Tibial artery (tissue), 4 donors: ENCODE results near the gene CYP51A1.
"Not testable (repeated sequence)": the region's sequence is repeated elsewhere in the genome, so short reads cannot be mapped to it uniquely, and the experiment has no call there.

Source experiments
- DNase-seq, 2 donors: peaks; one replicate each; pipeline ENCODE4 v3.0.0-alpha.2; 2019
- H3K27ac ChIP-seq, 2 donors: fragments of 200-600 bp; sonication (generic) in 1 of 2; 1 replicate in 1 of 2; 2 replicates in 1 of 2; pipeline ENCODE4 v1.5.1; 2018 to 2019; ENCODE audit warnings: mild to moderate bottlenecking in 1 of 2
- H3K27me3 ChIP-seq, 2 donors: fragments of 200-600 bp; sonication (generic) in 1 of 2; one replicate each; pipeline versions ENCODE4 v1.5.1 to v1.6.0; 2016 to 2019
- H3K36me3 ChIP-seq, 3 donors: fragments of 200-600 bp; sonication (generic) in 2 of 3; one replicate each; pipeline ENCODE4 v1.5.1; 2016 to 2019; ENCODE audit warnings: mild to moderate bottlenecking in 2 of 3
- H3K4me1 ChIP-seq, 4 donors: fragments of 200-600 bp; sonication (generic) in 2 of 4; 1 replicate in 3 of 4; 2 replicates in 1 of 4; pipeline ENCODE4 v1.5.1; 2016 to 2019
- H3K4me3 ChIP-seq, 2 donors: fragments of 200-600 bp; sonication (generic) in 1 of 2; 1 replicate in 1 of 2; 2 replicates in 1 of 2; pipeline ENCODE4 v1.5.1; 2018 to 2019; ENCODE audit warnings: mild to moderate bottlenecking in 2 of 2
- H3K9me3 ChIP-seq, 3 donors: fragments of 200-600 bp; sonication (generic) in 1 of 3; one replicate each; pipeline ENCODE4 v1.5.1; 2016 to 2019
- intact Hi-C: fragments of 100-400 bp; cut with DNase I; formaldehyde crosslinking; loops from one replicate; pipeline ENCODE4 v1.15.0; 2023; ENCODE audit warnings: low total_unique reads
- TF ChIP-seq, protein P1 (sequence below), 2 experiments: fragments of 200-600 bp in 1 of 2; fragments of 450-650 bp in 1 of 2; IDR thresholded peaks; one replicate each; pipeline ENCODE4 v1.5.1; 2017 to 2019; ENCODE audit warnings: antibody characterized with exemption in 2 of 2, mild to moderate bottlenecking in 1 of 2, moderate library complexity in 1 of 2

Gene CYP51A1

DNA sequence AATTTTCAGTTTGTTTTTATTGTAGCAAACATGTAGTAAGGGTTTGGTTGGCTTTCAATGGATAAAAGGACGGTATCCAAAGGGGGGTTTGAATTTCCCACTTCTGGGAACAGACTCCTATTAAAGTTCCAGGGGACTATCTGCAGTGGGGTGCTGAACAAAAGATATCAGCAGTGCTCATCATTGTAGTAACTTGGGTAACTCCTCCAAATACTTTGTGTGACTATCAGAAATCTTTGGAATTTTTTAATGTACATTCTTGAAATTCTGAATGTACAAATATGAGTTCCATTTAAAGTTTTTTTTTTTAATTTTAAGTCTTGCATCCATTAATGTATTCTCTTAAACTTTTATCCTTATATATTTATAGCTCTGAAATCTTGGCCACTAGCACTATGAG, 42.1 kb downstream of the CYP51A1 start:
- Histone ChIP-seq H3K27me3 (no peaks in the 10 kb centered on the region), H3K4me3 (no peak overlapping the region), H3K4me1 (no peaks in the 10 kb centered on the region), H3K9me3 (no peaks in the 10 kb centered on the region), H3K27ac (no peak overlapping the region), H3K36me3 (peaks cover 73 to 91% (median 73%) of the 10 kb centered on the region in 3 donors)
- no peak for DNase-seq
- TF ChIP-seq, protein P1, sequence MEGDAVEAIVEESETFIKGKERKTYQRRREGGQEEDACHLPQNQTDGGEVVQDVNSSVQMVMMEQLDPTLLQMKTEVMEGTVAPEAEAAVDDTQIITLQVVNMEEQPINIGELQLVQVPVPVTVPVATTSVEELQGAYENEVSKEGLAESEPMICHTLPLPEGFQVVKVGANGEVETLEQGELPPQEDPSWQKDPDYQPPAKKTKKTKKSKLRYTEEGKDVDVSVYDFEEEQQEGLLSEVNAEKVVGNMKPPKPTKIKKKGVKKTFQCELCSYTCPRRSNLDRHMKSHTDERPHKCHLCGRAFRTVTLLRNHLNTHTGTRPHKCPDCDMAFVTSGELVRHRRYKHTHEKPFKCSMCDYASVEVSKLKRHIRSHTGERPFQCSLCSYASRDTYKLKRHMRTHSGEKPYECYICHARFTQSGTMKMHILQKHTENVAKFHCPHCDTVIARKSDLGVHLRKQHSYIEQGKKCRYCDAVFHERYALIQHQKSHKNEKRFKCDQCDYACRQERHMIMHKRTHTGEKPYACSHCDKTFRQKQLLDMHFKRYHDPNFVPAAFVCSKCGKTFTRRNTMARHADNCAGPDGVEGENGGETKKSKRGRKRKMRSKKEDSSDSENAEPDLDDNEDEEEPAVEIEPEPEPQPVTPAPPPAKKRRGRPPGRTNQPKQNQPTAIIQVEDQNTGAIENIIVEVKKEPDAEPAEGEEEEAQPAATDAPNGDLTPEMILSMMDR (IDR thresholded peaks at IDR 0.05) = no peak
- intact Hi-C loops = no loop called here

DNA sequence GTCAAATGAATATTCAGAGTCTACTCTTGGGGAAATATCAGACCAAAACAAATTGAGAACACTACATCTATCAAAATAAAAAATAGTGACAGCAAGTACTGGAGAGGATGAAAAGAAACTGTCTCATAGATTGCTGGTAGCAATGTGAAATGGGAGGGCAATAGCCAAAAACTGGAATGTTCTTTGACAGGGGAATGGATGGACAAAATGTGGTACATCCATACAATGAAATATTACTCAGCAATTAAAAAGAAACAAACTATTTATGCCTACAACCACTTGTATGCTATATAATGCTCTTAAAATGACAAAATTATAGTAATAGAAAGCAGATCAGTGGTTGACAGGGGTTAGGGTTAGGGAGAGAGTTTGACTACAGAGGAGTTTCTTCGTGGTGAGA, 46.0 kb downstream of the CYP51A1 start:
- TF ChIP-seq, protein P1 (IDR thresholded peaks at IDR 0.05) = no peak

DNA sequence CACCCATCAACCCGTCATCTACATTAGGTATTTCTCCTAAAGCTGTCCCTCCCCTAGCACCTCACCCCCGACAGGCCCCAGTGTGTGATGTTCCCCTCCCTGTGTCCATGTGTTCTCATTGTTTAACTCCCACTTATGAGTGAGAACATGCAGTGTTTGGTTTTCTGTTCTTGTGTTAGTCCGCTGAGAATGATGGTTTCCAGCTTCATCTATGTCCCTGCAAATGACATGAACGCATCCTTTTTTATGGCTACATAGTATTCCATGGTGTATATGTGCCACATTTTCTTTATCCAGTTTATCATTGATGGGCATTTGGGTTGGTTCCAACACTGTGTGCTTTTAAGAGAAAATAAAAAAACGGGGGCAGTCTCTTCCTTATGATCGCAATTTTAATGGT, 50.4 kb downstream of the CYP51A1 start:
- not testable (repeated sequence) for H3K4me3 ChIP-seq, H3K27ac ChIP-seq, H3K9me3 ChIP-seq, H3K4me1 ChIP-seq, H3K27me3 ChIP-seq, DNase-seq
- intact Hi-C loops = loop anchor here (10.0 kb wide), 1 partner anchor 121 kb away; no protein-coding TSS in a partner anchor
- H3K36me3 ChIP-seq = peaks cover 80 to 93% (median 84%) of the 10 kb centered on the region in 3 donors

More for the DNA sequence above, 46.0 kb downstream of the CYP51A1 start:
- intact Hi-C loops = loop anchor here (10.0 kb wide), 1 partner anchor 117 kb away; no protein-coding TSS in a partner anchor
- Histone ChIP-seq H3K9me3 (no peaks in the 10 kb centered on the region), H3K36me3 (peaks cover 76 to 91% (median 84%) of the 10 kb centered on the region in 3 donors), H3K27ac (no peak overlapping the region), H3K27me3 (no peaks in the 10 kb centered on the region), H3K4me1 (no peaks in the 10 kb centered on the region), H3K4me3 (no peak overlapping the region)
- no peak for DNase-seq

DNA sequence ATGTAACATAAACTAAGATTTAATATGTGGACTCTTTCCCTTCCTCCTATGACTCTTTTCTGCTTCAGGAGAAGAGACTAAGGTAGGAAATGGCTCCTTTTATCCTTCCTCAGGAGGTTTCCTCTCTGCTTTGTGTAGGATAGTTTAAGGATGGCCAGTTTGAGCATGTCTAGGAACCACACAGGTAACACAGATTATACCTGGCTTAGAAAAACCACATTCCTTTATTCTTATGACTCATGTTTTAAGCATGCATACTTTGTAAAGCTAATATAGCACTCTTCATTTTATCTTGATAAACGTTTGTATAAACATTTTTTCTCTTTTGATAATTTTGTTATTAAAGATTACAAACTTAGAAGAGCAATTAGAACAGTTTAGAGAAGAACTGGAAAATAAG, 57.8 kb downstream of the CYP51A1 start:
- Histone ChIP-seq H3K36me3 (peaks cover 40 to 67% (median 46%) of the 10 kb centered on the region in 3 donors), H3K27me3 (no peaks in the 10 kb centered on the region), H3K9me3 (no peaks in the 10 kb centered on the region), H3K4me1 (no peaks in the 10 kb centered on the region), H3K27ac (no peak overlapping the region), H3K4me3 (no peak overlapping the region)
- no peak for DNase-seq
- intact Hi-C loops = no loop called here
- TF ChIP-seq, protein P1 (IDR thresholded peaks at IDR 0.05) = no peak

DNA sequence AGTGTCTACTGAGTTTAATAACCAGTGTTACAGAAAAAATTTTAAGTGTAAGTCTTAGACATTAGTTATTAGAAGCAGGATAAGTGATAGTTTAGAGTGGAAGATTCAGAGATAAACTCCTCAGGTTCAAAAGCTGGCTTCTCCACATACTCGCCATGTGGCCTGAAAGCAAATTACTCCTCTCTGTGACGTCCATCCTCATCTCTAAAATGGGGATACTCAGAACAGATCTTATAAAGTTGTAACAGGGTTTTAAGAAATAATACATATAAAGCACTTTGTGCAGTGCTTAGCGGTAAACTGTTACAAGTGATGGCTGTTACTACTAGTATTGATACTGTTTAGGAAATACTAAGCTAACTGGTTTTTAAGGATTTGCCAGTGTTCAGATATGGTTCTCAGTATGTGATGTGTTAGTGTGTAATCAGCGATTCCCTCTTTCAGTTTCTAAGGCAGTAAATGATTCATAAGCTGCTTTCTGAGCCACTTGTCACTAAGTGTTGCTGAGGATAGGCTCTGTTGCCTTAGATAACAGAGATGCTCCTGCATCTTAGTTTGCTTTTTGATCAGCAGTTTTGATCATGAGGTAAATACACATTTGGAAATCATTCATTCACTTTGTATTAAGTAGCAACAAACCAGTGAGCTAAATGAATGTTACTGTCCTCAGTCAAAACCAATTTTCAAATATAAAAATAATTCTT, 58.7 kb downstream of the CYP51A1 start:
- no peaks in the 10 kb centered on the region for H3K9me3 ChIP-seq
- H3K27me3 ChIP-seq = no peaks in the 10 kb centered on the region
- no peak overlapping the region for H3K27ac ChIP-seq
- TF ChIP-seq, protein P1 (IDR thresholded peaks at IDR 0.05) = no peak
- H3K4me3 ChIP-seq = no peak overlapping the region
- DNase-seq = no peak
- peaks cover 44 to 63% (median 54%) of the 10 kb centered on the region in 3 donors for H3K36me3 ChIP-seq
- intact Hi-C loops = no loop called here
- H3K4me1 ChIP-seq = no peaks in the 10 kb centered on the region

DNA sequence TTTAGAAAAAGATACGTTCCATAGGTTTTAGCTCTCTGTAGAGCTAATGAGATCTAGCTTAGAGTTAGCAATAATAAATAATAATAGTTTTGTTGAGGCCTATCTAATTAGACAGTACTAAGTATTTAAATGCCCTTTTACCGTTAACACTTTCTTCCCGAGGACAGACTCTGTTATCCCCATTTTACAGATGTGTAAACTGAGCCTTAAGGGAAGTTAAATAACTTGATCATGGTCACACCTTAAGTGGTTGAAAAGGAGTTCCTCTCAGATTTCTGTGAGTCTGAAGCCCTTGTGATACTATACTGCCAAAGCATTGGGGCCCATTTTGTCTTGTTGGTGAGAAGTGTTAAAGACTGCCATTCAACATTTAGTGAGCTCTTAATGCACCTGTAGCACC, 61.6 kb downstream of the CYP51A1 start:
- DNase-seq = no peak
- Histone ChIP-seq H3K27ac (no peak overlapping the region), H3K36me3 (peaks cover 42 to 62% (median 46%) of the 10 kb centered on the region in 3 donors), H3K27me3 (no peaks in the 10 kb centered on the region), H3K9me3 (no peaks in the 10 kb centered on the region), H3K4me1 (no peaks in the 10 kb centered on the region), H3K4me3 (no peak overlapping the region)
- intact Hi-C loops = no loop called here
- TF ChIP-seq, protein P1 (IDR thresholded peaks at IDR 0.05) = no peak
